NK-92 (cell line): Measurements from ENCODE around the gene FMR1NB.

Experiments
- DNase-seq: peaks from one replicate; lab custom pipeline; 2025; ENCODE audit not compliant: unreplicated experiment; lab: John Stamatoyannopoulos, UW

Gene FMR1NB

GRCh38 chrX:148069759-148070503 is 88.8 kb downstream of the FMR1NB start:
- no peak for DNase-seq

GRCh38 chrX:148070504-148070877 is 89.4 kb downstream of the FMR1NB start:
- no peak for DNase-seq
